Central memory CD4-positive, alpha-beta T cell (primary cell): ENCODE data around the gene SLC38A11.

ENCODE experiments used
- DNase-seq: peaks from one replicate; pipeline ENCODE4 v3.0.0; 2022

The SLC38A11 gene

DNA sequence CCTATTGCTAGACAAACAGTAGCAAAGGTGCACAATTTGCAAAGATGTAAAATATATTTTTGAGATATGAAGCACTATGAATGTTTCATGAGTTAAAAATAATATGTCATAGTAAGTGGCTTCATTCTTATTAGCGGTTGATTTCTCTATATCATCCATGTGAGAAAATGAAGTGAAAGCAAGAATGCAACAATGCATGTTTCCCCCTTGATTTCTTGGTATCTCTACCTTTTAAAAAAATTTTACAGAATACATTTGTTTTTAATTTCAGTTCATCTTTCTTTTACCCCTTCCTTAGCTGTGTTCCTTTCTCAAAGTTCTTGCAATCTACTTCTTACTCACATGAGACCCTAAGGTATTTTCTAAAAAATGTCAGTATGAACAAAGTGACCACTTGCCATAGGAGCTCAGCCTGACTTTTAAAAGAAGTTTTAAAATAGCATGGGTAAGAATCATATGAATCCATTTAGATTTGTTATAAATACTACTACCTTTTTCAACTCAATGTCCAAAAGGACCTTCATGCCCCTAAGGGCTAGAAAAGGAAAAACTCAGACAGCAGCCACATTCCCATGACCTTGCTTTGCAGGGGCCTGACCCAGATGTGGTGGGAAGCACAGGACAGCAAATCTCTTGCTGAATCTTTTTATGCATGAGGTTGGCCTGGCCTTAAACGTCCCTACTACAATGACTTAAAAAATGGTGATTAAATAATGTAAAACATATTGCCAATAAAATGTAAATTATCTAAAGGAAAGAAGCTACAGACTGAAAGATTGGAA, 14.8 kb upstream of the SLC38A11 start:
- no peak for DNase-seq

DNA sequence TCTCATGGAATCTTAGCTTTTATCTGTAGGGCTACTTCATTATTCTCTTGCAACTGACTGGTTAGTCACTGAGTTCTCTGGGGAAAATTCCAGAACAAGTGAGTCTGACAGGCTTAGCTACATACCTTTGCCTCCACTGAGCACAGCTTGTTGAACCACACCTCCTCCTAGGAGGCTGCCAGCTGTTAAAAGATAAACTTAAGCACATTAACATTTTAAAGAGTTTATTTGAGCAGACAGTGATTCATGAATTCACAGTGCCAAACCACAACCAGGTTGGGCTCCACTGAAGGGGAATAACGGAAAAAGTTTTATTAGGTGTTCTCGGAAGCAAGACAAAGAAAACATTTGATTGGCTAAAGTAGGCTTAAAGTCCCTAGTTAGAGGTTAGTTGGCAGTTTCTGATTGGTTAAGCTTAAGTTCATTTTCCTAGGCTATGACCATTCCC, 12.5 kb upstream of the SLC38A11 start:
- DNase-seq: no peak

DNA sequence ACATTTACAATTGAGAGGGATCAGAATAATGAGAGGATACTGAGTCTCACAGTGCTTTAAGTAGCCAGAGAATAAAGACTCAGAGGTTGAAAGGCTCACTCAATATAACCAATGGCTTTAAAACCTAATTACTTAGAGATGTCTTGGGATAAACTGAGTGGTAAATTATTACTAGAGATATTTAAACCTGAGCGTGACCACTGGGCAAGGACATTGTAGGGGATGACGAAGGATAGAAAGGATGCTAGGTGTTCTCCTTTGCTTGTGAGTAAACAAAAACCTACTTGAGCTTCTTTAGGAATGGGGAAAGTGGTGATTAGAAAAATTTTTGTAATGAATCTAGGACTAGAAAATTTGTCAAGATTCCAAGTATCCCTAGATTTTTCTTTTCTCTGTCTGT, 12.0 kb upstream of the SLC38A11 start:
- no peak for DNase-seq

DNA sequence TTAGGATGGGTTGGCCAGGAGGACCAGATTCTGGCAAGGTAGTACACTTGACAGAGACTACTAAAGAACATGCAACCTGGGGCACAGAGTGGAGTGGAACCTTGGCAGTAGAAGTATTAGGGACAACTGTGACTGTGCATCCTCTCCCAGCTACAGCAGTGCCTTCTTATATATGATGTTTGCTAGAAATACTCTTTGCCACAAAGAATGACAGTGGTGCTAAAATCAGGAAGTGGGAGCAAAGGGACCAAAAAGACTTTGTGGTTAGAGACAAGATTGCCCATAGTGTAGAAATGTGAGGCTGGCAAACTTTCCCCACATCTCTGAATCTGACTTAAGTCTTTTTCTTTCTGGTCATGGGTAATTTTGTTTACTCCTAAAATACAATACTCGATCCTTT, 9.4 kb upstream of the SLC38A11 start:
- DNase-seq: no peak

DNA sequence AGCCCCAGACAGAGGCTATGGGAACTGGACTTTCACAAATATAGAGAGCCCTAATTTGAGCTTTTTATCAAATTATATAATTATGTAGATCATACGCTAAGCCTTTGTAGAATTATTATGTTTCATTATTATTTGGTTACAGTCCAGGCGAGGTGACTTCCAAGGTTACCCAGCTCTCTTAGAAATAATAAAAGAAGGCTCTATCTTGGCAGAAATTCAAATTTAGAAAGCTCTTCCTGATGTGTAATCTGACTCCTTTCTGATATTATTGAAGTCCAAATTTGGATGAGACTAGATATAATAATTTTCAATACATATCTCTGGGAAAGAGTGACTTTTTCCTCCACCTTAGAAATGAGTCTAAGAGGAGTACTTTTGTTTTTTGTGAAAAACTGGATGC, 4.8 kb upstream of the SLC38A11 start:
- DNase-seq: no peak

DNA sequence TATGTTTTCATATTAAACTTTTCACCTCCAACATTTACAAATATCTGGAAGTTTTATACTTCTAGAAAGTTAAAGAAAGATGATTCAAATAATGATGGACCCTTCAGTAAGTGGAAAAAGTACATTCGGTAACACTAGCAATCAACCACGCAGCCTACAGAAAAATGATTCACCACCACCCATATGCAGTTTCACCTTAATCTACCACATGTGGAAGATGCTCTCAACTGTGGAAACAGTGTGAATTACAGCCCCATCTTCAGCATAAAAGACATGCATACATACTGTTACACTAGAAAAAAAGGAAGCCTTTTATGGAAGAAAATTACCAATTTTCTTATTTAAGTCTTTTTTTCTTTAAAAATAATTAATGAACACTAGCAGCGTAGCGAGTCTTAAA, 1.1 kb downstream of the SLC38A11 start:
- no peak for DNase-seq

DNA sequence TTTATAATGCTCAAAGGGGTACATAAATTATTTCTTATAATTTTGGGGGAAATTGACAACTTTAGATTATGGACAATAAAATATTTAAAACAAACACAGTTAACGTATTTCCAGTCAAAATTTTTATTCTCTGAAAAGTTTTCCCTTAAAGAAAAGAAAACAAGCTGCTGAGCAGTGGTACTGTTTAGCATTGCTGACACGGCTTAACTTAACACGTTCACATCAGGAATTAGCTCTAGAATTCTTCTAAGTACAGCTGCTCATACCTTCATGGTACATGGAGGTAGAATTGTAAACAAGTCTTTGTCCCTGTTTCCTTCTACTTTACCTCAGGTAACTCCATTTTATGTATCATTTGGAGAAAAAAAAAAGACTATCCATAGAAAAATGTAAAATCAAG, 2.0 kb downstream of the SLC38A11 start:
- no peak for DNase-seq

DNA sequence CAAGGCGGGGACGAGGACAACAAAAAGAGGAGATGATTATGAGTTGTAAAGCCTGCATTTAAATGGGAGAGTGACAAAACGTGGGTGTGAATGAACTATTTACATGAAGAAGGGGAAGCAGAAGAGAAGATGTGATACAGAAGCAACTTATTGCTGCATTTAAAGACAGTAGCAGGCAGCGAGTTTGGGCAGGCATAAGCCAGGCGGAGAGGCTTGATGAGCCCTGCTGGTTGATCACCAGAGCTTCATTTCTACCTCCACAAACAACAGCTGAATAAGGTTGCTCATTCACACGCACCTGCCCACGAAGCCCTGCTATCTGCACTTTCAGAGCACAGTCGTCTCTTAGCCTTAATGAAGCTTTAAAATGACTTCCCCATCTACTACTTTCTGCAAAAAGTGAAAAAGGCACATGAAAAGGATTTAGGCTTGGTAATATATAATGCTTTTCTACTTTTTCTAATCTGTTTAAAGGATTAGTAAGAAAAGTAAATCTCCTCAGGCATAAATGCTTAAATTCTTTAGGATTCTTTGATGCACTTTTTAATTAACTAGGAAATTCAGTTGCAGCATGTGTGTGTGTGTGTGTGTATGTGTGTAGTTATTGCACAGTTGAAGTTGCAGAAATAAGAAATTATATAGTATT, 3.1 kb downstream of the SLC38A11 start:
- no peak for DNase-seq

DNA sequence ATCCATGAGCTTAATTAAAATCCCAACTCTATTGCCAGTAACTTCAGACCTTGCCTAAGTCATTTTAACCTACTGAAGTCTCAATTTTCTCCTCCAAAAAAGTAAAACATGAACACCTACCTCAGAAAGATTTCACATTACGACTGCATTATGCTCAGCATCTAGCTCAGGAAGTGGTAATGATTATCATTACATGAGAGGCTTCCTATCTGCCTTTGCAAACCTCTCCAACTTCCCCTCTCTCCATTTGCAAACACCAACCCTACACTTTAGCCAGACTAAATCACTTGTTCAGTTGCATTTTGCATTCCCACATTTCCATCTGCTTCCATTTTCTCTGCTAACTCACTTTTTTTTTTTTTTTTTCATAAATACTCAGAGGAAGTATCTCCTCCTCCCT, 6.8 kb downstream of the SLC38A11 start:
- no peak for DNase-seq

DNA sequence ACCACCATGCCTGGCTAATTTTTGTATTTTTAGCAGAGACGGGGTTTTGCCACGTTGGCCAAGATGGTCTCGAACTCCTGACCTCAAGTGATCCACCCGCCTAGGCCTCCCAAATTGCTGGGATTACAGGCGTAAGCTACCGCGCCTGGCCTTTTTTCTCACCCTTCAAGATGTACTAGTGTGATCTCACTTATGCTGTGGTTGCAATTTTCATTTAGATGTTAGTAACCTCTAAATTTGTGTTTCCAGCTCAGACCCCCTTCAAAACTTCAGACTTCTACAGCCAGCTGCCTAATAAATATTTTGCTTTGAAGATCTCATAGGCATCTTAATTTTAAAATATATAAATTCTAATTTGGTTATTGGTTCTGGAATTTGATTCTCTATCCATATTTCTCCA, 8.0 kb downstream of the SLC38A11 start:
- no peak for DNase-seq

DNA sequence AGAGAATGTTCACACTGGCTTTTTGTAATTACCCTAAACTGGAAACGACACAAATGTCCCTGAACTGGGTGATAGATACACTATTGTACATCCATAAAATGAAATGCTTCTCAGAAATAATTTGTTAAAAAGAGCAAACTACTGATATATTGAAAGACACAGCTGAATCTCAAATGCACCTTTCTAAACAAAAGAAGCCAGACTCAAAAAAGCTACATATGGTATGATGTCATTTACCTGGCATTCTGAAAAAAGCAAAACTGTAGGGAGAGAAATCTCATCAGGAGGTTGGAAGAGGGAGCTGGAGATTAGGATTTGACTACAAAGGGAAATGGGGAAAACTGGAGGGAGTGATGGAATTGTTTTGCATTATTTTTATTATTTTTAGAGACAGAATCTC, 12.0 kb downstream of the SLC38A11 start:
- no peak for DNase-seq

DNA sequence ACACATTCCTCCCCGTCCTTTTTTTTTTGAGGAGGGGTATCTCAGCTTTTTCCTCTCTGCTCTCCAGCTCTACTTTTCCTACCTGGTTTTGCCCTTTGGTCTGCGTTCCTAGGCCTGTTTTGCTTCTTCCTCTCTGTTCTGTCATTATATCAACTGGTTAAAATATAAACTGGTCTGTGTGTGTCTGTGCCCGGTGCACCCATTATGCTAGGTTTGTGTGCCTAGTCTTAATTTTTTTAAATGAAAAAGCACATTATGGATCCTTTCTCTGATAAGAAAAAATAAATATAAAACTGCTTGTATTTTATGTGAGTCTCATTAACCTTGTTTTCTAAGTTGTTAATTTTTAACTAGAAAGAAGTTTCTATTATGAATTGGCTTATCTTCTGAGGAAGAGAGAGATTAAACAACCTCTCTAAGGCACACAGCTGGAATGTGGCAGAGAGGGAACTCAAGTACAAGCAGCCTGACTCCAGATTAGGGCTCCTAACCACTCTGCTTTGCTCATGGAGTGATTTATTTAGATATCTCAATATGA, 17.4 kb downstream of the SLC38A11 start:
- DNase-seq: no peak

DNA sequence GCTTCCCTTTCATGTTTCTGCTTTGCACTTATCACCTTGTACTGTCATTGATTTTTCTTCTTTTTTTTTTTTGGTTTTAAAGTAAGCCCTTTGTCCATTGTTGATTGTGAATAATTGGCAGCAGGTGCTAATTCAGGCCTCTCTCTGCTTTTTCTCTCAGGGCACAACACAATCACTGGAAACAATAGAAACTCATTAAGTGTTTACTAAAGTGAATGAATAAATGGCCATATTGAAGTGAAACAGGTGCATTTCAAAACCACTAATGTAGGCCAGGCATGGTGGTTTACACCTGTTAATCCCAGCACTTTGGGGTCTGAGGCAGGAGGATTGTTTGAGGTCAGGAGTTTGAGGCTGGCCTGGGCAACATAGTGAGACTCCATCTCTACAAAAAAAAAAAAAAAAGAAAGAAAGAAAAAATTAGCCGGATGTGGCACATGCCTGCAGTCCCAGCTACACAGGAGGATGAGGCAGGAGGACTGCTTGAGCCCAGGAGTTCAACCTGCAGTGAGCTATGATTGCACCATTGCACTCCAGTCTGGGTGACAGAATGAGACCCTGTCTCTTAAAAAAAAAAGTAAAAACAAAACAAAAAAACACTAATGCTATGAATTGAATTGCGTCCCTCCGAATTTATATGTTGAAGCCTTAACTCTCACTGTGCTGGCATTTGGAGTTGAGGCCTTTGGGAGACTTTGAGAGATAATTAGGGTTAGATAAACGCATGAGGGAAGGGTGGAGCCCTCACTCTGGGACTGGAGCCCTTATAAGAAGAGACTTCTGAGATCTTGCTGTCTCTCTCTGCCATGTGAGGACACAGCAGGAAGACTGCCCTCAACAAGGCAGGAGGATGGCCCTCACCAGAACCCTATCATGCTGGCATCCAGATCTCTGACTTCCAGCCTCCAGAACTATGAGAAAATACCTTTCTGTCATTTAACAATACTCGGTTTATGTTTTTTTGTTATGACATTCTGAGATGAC, 19.9 kb downstream of the SLC38A11 start:
- no peak for DNase-seq

DNA sequence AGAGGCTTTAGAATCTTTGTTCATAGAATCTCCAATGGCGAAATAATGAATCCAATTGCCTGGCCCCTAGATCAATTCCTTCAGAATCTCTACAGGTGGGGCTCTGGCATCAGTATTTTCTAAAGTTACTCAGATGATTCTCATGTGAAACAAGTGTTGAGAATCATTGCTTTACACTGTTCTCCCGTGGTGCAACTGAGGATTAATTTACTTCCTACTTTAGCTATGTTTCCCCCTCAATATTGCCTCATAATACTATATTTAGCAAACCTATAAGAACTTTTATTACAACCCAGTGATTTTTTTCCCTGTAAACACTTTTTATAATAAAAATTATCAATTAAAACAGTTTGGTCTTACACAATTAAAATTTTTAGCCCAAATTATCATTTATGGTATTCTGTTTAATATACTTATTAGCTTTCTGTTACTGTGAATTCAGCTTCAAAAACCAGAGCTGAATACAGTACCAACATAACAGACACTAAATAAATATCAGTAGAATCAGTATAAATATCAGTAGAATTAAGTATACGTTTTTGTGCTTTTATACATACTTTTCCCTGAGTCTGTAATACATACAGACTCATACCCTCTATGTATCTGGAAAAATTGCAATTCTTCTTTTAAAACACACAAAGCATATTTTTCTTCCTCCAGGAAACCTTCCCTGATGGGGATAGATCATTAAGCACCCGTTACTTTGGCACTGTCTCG, 20.8 kb downstream of the SLC38A11 start:
- no peak for DNase-seq

DNA sequence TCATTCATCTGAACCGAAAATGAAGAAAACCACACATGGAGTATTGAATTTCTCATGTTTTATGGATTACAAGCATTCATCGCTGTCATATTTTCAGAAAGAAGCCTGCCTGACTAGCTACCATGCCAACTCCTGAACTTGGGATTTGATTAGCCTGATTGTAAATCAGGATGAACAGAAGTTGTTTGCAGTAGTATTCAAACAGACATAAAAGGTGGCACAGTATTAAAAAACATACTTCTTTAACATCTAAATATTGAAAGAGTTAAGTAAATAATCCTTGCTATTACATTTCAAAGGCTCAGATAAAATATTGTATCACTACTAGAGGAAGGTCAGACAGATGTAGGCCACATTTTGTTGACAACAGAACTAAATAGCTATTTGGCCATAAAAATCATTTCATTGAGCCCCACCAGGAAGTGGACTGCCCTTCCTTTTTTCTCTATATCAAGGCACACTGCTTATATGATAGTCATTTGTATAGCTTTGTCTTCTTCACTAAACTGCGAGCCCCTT, 21.6 kb downstream of the SLC38A11 start:
- DNase-seq: no peak

DNA sequence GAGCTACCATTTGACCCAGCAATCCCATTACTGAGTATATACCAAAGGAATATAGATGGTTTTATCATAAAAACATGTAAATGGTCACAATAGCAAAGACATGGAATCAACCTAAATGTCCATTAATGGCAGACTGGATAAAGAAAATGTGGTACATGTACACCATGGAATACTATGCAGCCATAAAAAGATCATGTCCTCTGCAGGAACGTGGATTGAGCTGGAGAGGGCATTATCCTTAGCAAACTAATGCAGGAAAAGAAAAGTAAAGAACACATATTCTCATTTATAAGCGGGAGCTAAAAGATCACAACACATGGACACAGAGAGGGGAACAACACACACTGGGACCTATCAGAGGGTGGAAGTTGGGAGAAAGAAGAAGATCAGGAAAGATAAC, 22.9 kb downstream of the SLC38A11 start:
- no peak for DNase-seq

DNA sequence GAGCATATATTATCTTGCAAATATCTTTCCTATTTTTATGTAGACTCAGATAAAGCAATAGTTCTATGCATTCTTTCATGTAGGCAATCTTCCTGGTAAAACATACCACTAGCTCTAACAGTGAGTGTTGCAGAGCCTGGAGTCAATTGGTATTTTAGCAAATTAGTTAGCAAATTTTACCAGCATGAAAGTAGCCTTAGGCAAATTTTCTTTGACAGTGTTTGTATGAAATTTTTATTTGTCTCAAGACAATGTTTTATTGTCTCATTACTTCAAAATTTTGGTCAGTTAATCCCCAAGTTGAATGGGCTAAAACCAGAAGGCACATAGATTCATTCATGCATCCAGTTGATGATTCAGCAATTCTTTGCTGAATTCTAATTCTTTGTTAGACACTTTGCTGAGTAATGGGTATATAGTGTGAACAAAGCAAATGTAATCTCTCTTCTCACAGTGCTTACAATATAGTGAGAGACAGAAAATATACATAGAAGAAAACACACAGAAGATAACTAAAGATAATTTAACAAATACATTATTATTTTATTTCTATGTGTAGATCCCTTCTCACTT, 27.1 kb downstream of the SLC38A11 start:
- no peak for DNase-seq

DNA sequence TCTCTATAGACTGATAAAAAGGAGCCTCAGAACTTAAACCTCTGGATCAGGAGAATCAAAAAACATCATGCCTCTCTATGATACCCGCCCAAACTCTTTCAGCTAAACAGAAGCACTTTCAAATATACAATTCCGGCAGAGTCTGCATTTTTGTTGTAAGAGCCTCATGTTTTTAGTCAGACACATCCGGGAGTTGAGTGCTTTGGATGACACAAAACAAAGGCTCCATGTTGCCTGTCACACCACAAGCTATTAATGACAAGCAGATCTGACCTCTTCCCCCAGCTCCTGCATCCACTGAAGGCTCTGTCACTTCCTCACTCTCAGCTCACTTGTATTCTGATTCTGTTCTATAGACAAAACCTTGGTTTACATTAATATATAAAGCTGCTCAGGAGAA, 33.2 kb downstream of the SLC38A11 start:
- DNase-seq: no peak

DNA sequence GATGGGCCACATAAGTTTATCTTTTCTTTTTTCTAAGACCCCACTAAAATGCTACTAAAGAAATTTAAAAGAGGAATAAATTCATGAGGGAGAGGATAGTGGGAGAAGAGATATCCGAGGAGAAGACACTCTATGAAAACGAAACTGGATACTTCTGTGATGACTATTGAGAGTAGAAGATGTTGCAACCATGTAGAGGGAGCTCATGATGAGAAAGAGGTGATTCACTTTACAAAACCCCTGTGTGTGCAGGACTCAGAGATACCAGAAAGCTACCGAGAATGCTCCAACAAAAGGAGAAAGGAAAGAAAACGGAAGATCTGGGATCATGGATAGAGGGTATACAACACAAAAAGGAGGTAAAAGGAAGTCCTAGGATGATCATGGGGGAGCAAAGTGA, 34.9 kb downstream of the SLC38A11 start:
- no peak for DNase-seq

DNA sequence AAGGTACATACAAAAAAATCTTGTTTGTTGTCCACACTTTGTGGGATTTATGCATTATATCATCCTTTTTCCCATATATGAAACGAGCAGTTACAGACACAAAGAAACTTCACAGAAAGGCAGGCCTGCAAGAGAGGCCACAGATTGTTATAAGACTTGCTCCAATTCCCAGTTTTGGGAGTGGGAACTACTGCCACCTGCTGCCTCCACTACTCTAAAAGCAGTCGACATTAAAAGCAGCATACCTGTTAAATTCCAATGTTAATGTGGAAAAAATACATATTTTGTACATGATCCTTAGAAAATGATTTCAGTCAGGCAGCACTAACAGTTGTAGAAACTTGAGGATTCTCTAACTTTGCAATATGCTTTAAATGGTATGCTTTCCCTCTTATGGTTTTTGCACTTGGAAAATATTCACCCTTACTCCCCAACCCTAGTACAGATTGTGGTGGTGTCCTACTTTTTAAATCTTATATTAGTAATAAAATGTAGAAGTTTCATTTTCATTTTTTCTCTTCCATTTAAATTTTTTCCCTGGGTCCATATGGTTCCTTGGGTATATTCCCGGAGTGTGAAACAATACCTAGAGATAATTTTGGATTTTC, 37.9 kb downstream of the SLC38A11 start:
- DNase-seq: no peak

DNA sequence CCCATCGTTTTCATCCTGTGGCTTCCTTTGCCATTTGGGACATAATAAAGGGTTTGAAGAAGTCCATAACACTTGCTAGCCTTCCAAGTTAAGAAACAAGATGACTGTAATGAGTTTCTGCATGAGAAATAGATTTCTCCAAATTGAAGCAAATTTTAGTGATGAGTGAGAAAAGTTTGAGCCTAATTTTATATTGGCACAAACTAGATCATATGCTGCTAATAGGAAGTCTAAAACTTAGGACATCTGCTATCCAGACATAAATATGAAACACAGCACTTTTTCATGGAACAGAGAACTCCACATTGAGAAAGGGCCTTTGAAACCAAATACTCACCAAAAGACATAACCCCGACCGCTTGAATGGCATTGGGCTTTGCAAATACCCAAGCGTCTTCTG, 39.8 kb downstream of the SLC38A11 start:
- DNase-seq: no peak
